Small intestine (tissue), 7 donors: ENCODE data around the gene PHF20. TPM values are rescaled to one million over a fixed set of nuclear protein-coding genes. Genes with fewer than 3 reads are reported as not detected.
"Not testable (repeated sequence)": the region's sequence is repeated elsewhere in the genome, so short reads cannot be mapped to it uniquely, and the experiment has no call there.

Source experiments
- DNase-seq, 2 donors: peaks; one replicate each; pipeline versions ENCODE4 v3.0.0 to v3.0.0-alpha.2; 2013
- FAIRE-seq: peaks from 2 replicates; lab custom pipeline; 2012; peaks lifted over from hg19 to GRCh38; lab: Jason Lieb, UNC
- H3K27ac ChIP-seq, 3 donors: one replicate each; pipeline ENCODE4 v1.5.1; 2013; ENCODE audit warnings: low read length in 2 of 3, mild to moderate bottlenecking in 2 of 3, control low read depth in 1 of 3, inconsistent platforms in 1 of 3, low read depth in 1 of 3, moderate library complexity in 1 of 3
- H3K27me3 ChIP-seq, 3 donors: one replicate each; pipeline ENCODE4 v1.6.1; 2013; ENCODE audit warnings: low read length in 3 of 3, inconsistent platforms in 1 of 3; ENCODE audit not compliant: control insufficient read depth in 3 of 3, insufficient read depth in 3 of 3
- H3K36me3 ChIP-seq, 3 donors: one replicate each; pipeline ENCODE4 v1.6.1; 2013; ENCODE audit warnings: low read length in 3 of 3, inconsistent platforms in 1 of 3, low read depth in 1 of 3, mild to moderate bottlenecking in 1 of 3, moderate library complexity in 1 of 3; ENCODE audit not compliant: control insufficient read depth in 3 of 3, insufficient read depth in 2 of 3
- H3K4me1 ChIP-seq, 3 donors: one replicate each; pipeline ENCODE4 v1.6.1; 2013; ENCODE audit warnings: low read length in 2 of 3, inconsistent platforms in 1 of 3, low read depth in 1 of 3, mild to moderate bottlenecking in 1 of 3, moderate library complexity in 1 of 3; ENCODE audit not compliant: control insufficient read depth in 3 of 3, insufficient read depth in 2 of 3
- H3K4me3 ChIP-seq, 3 donors: one replicate each; pipeline ENCODE4 v1.5.1; 2013; ENCODE audit warnings: low read length in 3 of 3, control low read depth in 1 of 3, inconsistent platforms in 1 of 3, low read depth in 1 of 3, mild to moderate bottlenecking in 1 of 3, moderate library complexity in 1 of 3
- H3K9me3 ChIP-seq, 2 donors: one replicate each; pipeline ENCODE4 v1.6.1; 2013; ENCODE audit warnings: low read depth in 1 of 2, low read length in 1 of 2; ENCODE audit not compliant: control insufficient read depth in 2 of 2, insufficient read depth in 1 of 2
- WGBS, 3 donors: extraction: QIAGEN DNeasy Blood & Tissue Kit; methylation state at CpG; one replicate each; pipeline ENCODE4 v1.1.7; 2013; 5-methylcytosine and 5-hydroxymethylcytosine counted together
- polyA plus RNA-seq, 4 donors: library from polyadenylated mRNA; stranded (reverse) in 3 of 4; unstranded in 1 of 4; fragments of 200-250 nt in 3 of 4; fragments of 120-200 nt in 1 of 4; gene quantifications; one replicate each; pipeline versions ENCODE4 v1.2.1 to v1.2.3, GENCODE V29; 2013
- donor health status: healthy with polysubstance abuse.
- donor health status: control.
- donor health status: control.
- donor health status: Bipolar disorder and iron deficiency.
- donor health status: healthy.

The PHF20 gene
- polyA plus RNA-seq, 4 donors: 9.6 to 23.1 (median 14.9) TPM

GRCh38 chr20:35743693-35744491 is 27.9 kb upstream of the PHF20 start:
- DNase-seq (peak; percentile 18 to 24), FAIRE-seq (no peak)
- Histone ChIP-seq H3K4me1 (peaks cover 2 to 16% (median 3%) of the 10 kb centered on the region in 3 donors), H3K27me3 (no peaks in the 10 kb centered on the region), H3K4me3 (no peak overlapping the region), H3K36me3 (peaks cover 4 to 5% (median 4%) of the 10 kb centered on the region in 3 donors), H3K27ac (peak overlapping the region; percentile 91 to 95 (median 92)), H3K9me3 (no peaks in the 10 kb centered on the region)
- 63 to 80% (median 63%) methylated on average over 15 of the region's 15 CpGs for WGBS, 3 donors

- H3K27ac ChIP-seq: peak overlapping the region in 1 of 3 donors; percentile 91
- not testable (repeated sequence) for FAIRE-seq, H3K27me3 ChIP-seq, DNase-seq, H3K4me3 ChIP-seq, H3K36me3 ChIP-seq, H3K9me3 ChIP-seq
- WGBS, 3 donors: 91 to 95% (median 92%) methylated on average over 3 of the region's 3 CpGs
- peaks cover 0 to 13% (median under 1%) of the 10 kb centered on the region in 3 donors for H3K4me1 ChIP-seq
Measured at GRCh38 chr20:35744492-35744841, 27.3 kb upstream of the PHF20 start.

- 71 to 88% (median 82%) methylated on average over 2 of the region's 2 CpGs for WGBS, 3 donors
- Histone ChIP-seq H3K27ac (no peak overlapping the region), H3K9me3 (peaks cover 0 to 3% of the 10 kb centered on the region in 2 donors), H3K4me1 (no peaks in the 10 kb centered on the region), H3K36me3 (no peaks in the 10 kb centered on the region), H3K4me3 (no peak overlapping the region), H3K27me3 (peaks cover 0 to 3% (median 0%) of the 10 kb centered on the region in 3 donors)
- DNase-seq (no peak), FAIRE-seq (no peak)
Measured at GRCh38 chr20:35750611-35751010, 21.2 kb upstream of the PHF20 start.

- Histone ChIP-seq H3K27ac (no peak overlapping the region), H3K27me3 (peaks cover 0 to 3% (median 0%) of the 10 kb centered on the region in 3 donors), H3K4me3 (no peak overlapping the region), H3K36me3 (no peaks in the 10 kb centered on the region), H3K4me1 (no peaks in the 10 kb centered on the region), H3K9me3 (peaks cover 0 to 3% of the 10 kb centered on the region in 2 donors)
- DNase-seq (no peak), FAIRE-seq (no peak)
- WGBS, 3 donors: 91 to 94% (median 92%) methylated on average over 4 of the region's 4 CpGs
Measured at GRCh38 chr20:35756404-35756803, 15.4 kb upstream of the PHF20 start.

GRCh38 chr20:35757098-35757705 is 14.6 kb upstream of the PHF20 start:
- H3K9me3 ChIP-seq: peaks cover 0 to 3% of the 10 kb centered on the region in 2 donors
- 68 to 72% (median 68%) methylated on average over 4 of the region's 4 CpGs for WGBS, 3 donors

GRCh38 chr20:35761548-35761947 is 10.3 kb upstream of the PHF20 start:
- DNase-seq, H3K4me1 ChIP-seq, FAIRE-seq, H3K27me3 ChIP-seq, H3K9me3 ChIP-seq, H3K4me3 ChIP-seq, H3K36me3 ChIP-seq, H3K27ac ChIP-seq: not testable (repeated sequence)
- 93 to 94% (median 93%) methylated on average over 11 of the region's 11 CpGs for WGBS, 3 donors

More at GRCh38 chr20:35757098-35757705, 14.6 kb upstream of the PHF20 start:
- Histone ChIP-seq H3K36me3 (no peaks in the 10 kb centered on the region), H3K27ac (no peak overlapping the region), H3K27me3 (peaks cover 0 to 3% (median 0%) of the 10 kb centered on the region in 3 donors), H3K4me1 (no peaks in the 10 kb centered on the region), H3K4me3 (no peak overlapping the region)
- DNase-seq (no peak), FAIRE-seq (no peak)

GRCh38 chr20:35762461-35762860 is 9.4 kb upstream of the PHF20 start:
- no peak overlapping the region for H3K27ac ChIP-seq
- 71 to 89% (median 79%) methylated on average over 3 of the region's 3 CpGs for WGBS, 3 donors

GRCh38 chr20:35764936-35765335 is 6.9 kb upstream of the PHF20 start:
- not testable (repeated sequence) for H3K27ac ChIP-seq, H3K36me3 ChIP-seq, H3K27me3 ChIP-seq, H3K4me3 ChIP-seq, FAIRE-seq, H3K9me3 ChIP-seq, DNase-seq
- WGBS, 3 donors: 80 to 87% (median 86%) methylated on average over 2 of the region's 2 CpGs
- H3K4me1 ChIP-seq: peaks cover 0 to 12% (median 9%) of the 10 kb centered on the region in 3 donors

More at GRCh38 chr20:35762461-35762860, 9.4 kb upstream of the PHF20 start:
- no peak for DNase-seq
- Histone ChIP-seq H3K27me3 (no peaks in the 10 kb centered on the region), H3K36me3 (no peaks in the 10 kb centered on the region), H3K9me3 (no peaks in the 10 kb centered on the region), H3K4me3 (no peak overlapping the region), H3K4me1 (no peaks in the 10 kb centered on the region)
- FAIRE-seq: no peak
